HUDEP-2 (cell line): ENCODE measurements around the gene FGD4.

Experiments
- DNase-seq, 76 experiments: peaks; one replicate each; lab custom pipeline; 2025; ENCODE audit not compliant: unreplicated experiment in 76 of 76; lab: John Stamatoyannopoulos, UW

Gene FGD4

DNA sequence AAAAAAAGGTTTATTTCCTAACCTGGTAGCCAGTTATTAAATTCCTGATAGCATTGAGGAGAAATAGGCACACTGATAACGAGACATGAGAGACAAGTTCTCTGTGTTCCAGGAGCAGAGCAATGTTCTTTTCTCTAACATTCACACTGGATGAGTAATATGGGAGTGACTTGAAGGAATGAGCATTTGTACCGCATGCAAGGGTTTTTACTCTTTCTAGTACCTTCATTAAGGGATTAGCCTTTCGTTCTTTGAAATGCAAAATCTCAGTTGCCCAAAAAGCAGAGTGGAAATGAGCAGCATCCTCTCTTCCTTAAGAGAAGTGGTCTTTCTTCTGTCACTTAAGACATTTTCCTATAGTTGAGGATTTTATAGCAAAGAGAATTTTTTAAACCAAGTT, 54.7 kb downstream of the FGD4 start:
- DNase-seq = no peak

DNA sequence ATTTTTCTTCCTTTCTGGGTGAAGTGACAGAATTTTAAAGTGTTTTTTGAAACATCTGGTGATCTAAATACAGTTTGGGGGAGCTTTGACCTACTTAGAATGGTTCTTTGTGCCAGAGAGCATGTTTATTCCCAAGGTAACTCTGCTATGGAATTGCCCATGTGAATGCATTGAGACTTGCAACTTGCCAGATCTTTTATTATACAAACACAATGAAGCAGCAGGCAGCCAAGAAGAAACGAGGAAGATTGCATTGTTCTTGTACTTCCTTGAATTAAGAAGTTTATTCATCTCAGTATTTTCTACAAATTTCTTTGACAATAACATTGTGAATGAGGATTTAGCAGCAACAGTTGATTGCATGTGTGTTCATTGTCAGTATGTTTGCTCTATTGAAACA, 55.5 kb downstream of the FGD4 start:
- DNase-seq = no peak

DNA sequence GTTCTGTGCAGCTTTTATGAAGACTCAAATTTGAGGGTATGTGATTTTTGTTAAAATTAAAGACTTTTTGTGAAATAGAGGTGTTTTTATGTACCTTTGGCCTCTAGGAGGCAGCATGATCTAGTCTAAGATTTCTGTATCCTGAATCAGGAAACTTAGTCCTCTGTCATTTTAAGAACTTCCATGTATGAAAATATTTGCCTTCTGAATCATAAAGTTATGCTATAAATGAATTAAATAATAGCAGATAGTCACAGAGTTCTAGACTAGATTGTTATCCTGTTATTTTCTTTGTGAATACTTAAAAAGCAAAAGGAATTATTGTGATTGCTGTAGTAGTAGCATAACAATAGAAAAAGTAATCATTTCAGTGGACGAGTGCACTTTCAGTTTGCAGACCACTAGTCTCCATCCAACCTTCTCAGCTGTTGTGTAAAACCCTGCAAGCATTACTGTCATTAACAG, 56.3 kb downstream of the FGD4 start:
- DNase-seq = peak in 30 of 76 experiments; percentile 2 to 69 (median 32)

DNA sequence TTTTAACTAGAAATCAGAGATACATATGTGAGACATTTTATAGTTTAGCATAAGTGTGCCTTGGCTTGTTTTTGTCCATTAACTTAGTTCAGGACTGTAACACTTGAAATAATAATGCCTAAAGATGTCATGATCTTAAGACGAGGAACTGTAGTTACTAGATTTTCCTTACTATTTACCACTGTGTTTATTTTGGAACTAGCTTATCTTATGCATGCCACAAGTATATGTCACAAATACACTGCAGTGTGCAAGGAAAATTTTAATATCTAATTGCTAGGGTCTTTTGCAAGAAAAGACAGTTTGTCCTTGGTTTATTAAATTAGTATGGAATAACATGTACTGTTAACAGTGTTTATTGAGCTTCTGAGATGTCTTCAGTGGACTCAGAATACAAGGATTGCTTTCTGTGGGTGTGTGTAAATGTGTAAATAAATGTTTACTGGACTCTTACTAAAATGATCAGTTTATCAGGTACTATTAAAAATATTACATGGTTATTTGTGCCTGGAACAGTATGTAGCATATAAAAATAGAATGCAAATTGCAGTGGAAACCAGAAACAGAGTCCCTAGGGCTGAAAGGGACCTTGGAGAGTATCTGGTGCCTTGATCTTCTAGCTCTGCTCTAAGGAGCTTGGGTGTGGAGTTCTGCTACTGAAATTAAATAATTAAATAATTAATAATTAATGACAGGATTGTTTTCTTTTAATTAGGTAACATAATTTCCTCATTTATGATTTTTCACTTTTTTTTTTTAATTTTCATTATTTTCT, 58.1 kb downstream of the FGD4 start:
- no peak for DNase-seq

DNA sequence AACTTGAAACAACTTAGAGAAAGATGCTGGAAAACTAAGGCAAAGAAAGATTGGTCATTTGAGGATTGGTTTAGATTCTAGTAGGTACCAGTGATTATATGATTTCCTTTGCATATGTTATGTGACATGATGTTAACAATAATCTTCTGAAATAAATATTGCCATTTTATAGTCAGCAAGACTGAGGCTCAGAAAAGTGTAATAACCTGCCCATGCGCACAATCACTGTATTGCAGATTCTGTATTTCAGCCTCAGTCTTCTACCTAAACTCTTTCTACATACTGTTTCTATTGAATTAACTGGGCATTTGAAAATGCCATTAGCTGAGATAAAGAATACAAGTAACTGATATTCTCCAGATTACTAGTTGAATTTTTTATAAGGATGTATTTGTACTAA, 61.3 kb downstream of the FGD4 start:
- no peak for DNase-seq

DNA sequence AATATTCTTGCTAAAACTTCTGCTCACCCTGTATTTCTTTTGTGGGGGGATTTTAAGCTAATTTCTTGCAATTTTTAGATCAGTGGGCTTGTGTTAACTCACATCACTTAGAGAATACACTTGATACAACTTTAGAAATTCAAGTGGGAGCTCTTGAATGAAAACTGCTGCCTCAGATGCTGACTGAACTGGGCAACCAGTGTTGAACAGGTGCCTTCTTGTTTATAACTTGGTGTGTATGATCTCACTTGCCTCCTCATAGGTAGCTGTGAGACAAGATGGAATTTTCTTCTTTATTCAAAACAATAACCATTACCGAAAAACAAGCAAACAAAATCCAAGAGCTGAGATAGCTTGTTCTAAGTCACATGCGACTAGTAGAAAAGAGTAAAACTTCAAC, 63.5 kb downstream of the FGD4 start:
- no peak for DNase-seq

DNA sequence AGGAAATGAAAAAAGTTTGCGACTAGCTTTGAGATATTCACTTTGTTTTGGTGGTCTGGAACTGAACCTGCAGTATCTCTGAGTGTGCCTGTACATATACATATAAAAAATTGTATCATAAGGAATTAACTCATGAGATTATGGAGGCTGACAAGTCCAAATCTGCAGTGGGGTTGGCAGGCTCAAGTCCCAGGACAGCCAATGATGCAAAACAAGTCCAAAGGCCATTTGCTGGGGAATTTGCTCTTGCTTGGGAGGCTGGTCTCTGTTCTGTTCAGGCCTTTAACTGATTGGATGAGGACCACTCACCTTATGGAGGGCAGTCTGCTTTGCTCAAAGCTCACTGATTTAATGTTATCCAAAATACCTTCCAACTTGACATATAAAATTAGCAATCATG, 66.8 kb downstream of the FGD4 start:
- DNase-seq = no peak

DNA sequence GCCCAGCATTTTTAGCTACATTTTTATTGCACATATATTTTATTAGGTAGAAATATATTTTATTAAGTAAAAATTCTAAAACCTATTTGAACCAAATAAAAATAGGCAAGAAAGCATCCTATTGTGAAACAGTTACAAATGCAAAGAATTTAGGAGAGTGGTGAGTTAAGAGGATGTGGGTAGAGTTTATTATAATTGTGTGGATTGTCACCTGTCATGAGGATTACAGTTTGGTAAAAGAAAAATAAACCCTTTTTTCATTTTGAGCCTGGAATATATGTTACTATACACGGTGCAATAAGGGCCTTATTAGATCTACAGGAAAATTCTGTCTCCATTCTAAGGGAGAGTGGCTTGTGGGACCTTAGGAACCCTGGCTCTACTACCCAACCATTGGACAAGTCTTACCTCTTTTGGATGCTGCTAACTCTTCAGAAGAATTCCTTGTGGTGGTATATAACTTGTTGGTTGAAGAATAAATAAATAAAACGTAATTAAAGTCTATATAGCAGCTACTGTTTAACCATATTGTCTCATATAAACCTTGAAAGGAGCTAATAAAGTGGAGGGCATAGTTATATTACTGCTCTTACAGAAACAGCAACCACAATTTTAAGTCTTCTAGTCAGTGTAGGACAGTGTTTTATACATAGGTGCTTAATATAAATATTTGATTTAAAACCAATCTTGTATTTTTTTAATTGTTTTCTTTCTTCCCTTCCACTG, 67.8 kb downstream of the FGD4 start:
- no peak for DNase-seq

DNA sequence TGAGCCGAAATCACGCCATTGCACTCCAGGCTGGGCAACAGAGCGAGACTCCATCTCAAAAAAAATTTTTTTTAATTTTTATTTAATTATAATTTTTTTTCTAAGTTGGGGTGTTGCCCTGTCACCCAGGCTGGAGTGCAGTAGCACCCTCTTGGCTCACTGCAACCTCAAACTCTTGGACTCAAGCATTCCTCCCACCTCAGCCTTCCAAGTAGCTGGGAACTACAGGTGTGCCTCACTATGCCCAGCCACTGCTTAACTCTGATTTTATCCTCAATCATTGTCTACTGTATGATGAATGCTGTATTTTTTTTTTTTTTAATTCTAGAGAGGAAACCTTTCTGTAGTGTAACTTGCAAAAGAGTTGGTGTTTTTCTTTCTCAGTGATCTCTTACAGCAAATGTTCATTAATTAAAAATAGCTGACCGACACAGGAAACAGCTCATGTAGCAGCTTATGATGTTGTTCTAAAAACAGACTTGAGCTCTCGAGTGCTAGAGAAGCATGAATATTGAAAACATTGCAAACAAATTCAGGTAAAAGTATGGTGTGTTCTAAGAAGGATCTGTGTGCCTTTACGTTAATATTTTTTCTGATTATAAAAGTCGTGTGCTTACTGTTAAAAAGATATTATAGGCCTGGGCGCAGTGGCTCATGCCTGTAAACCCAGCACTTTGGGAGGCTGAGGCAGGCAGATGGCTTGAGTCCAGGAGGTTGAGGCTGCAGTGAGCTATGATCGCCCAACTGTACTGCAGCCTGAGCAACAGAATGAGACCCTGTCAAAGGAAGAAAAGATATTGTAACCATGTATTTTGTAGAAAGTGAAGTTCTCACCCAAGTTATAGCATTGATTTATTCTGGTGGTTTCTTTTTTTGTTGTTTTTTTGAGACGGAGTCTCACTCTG, 68.9 kb downstream of the FGD4 start:
- DNase-seq = no peak

DNA sequence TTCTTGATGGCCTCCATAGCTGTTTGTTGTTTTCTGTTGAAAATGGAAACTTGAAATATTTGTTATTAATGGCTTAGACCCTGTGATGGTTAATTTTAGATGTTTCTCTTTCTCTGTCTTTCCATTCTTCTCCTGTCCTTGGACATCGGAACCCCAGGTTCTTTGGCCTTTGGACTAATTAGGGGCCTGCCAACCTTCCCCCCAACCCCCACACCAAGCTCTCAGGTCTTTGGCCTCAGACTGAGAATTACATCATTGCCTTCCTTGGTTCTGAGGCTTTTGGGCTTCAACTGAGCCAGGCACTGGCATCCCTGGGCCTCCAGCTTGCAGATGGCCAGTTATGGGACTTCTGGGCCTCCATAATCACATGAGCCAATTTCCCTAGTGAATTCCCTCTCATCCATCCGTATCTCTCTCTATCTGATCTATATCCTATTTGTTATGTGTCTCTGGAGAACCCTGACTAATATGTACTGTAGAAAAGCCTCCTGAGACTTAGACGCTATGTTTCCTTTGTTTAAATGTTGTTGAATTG, 71.6 kb downstream of the FGD4 start:
- DNase-seq = no peak

DNA sequence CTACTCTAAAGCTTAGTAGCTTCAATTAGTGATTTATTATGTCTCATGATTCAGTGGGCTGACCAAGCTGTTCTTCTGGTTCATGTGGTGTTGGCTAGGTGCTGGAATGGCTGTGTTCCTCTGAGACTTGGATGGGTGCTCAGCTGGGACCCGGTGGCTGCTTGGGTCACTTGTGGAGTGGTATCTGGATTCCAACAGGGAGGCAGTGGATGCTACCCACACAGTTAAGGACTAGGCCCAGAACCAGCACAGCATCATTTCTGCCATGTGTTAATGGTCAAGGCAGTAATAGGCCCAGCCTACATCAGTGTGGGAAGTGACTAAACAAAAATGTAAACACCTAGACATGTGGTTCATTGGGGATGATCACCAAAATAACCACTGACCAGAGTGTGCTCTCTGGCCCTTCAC, 72.2 kb downstream of the FGD4 start:
- no peak for DNase-seq

DNA sequence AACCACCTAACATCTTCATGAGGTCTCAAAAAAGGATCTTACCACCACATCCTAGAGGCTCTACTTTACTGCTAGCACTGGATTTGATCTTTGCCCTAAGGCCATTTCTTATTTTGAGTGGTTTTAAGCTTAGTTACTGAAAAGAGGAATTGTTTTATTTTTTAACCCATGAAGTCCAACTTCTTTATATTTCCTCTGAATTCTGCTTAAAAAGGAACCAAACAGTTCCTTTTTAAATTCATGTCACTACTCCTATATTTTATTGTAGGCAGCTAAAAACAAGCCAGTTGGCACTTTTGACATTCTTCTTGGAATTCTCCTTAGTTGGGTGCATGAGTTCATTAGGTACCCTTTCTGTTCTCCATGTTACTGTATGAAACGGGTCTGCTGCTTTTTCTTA, 76.4 kb downstream of the FGD4 start:
- no peak for DNase-seq

DNA sequence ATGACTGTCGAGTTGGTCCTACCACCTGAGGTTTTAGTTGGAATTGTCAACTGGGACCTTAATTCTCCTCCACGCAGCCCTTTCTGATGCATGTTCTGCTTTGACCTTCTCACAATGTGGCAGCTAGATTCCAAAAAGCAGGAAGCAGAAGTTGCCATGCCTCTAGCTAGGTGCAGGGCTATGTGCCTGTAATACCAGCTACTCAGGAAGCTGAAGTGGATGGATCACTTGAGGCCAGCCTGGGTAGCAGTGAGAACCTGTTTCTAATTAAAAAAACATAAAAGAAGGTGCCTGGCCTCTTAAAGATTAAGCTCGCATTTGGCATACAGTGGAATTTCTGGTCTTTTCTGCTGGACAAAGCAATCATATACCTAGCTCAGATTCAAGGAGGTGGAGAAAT, 77.1 kb downstream of the FGD4 start:
- DNase-seq = no peak

DNA sequence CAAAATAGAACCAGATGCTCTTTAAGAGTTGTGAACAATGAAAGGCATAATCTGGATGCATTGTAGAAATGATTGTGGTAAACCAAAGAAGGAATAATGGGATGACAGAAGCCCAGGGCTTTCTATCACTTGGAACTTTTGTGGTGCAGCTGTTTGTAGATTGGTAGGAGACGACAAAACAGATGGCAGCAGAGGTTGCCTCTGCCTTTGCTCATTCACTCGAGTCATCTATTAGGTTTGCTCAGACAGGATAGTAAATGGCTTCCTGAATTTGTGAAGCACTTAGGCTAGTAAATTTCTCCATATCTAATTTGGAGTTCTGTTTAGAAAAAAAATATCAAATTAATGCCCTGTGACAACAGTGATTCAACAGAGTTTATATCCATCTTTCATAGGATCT, 78.4 kb downstream of the FGD4 start:
- no peak for DNase-seq

DNA sequence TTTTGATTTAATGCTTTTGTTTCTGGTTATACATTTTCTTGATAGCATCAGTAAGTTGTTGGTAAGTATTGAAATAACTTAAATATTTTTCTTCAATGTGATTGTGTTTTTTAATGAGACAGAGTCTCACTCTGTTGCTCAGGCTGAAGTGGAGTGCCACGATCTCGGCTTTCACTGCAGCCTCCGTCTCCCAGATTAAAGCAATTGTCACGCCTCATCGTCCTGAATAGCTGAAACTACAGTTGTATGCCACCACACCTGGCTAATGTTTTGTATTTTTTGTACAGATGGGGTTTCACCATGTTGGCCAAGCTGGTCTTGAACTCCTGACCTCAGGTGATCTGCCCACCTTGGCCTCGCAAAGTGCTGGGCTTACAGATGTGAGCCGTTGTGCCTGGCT, 78.8 kb downstream of the FGD4 start:
- no peak for DNase-seq

DNA sequence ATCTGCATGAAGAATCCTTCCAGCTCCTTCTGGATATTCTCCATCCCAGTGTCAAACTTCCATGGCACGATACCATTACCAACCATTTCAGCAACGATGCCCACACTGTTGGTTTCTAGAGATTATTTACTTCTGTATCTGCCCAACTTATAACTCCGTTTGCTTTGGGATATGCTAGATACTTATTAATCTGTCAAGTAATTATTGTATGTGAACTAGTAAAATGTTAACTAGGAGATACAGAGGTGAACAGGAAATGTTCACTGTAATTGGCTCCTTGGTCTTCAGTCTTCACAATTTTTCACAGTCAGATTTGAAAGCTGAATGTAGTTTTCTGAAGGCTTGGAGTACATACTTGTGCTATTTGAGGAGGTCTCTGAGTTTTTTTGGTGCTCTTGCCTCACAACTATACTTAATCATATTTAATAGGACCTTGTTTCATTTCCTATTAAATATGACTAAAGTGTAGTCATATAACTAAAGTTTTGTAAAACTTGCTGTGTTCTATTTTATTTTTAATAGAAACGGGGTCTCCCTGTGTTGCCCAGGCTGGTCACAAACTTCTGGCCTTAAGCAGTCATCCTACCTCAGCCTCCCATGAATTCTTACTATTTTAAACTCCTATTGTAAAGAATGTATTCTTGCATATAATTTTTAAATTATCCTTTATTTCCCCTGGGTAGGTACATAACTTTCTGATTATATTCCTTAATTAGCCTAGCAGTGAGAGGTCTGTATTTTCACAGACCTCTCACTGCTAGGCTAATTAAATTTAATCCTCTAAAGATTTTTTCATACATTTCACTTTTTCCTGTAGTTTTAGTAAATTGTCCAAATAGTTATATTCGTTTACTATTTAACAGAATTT, 79.7 kb downstream of the FGD4 start:
- no peak for DNase-seq

DNA sequence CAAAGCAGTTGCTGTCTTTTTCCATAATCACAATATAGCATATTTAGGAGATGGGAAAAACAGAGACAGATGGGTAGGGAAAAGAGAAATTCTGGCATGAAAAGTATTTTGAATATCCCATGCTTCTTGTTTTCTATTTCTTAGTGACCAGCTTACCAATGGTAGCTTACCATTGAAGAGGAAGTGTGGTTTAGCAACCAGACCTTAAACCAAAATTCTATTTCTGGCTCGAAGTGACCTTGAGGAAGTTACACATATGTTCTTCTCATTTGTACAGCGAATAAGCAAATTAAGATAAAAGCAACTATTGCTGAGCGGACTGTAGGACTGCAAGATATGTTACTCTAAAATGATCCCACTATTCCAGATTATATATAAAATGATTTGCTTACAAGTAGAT, 82.9 kb downstream of the FGD4 start:
- no peak for DNase-seq

DNA sequence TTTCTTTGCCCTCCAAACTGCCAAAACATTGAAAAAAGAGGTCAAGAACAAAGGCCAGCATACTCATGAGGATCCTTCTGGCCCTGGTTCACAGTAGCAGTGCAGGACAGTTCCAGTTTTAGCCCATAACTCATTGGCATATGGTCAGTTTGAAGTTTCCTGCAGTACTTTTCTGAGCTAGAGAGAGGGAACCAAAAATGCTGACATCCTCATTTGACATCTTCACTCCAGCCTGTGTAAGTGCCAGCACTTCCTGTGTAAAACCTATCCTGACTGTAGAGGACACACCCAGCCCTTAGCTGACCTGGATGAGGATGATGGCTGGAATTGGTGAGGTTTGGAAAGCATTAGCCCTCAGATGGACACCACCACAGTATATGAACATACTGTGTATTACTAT, 84.1 kb downstream of the FGD4 start:
- DNase-seq = no peak

DNA sequence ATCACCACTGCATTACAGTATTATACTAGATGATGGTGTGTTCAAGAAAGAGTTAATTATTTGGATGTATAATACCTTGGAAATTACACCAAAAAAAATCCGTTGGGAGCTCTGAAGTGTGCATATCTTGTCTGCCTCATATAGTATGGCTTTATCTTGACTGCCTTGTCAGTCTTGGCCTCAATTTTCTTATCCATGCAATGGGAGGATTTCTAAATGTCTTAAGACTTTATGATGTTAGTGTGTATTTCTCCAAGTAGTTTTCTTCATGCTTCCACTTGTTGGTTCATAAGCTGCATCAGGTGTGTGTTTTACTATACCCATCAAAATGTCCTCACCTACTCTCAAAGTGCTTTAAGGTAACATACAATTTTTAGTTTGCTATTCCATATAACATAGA, 84.6 kb downstream of the FGD4 start:
- no peak for DNase-seq

DNA sequence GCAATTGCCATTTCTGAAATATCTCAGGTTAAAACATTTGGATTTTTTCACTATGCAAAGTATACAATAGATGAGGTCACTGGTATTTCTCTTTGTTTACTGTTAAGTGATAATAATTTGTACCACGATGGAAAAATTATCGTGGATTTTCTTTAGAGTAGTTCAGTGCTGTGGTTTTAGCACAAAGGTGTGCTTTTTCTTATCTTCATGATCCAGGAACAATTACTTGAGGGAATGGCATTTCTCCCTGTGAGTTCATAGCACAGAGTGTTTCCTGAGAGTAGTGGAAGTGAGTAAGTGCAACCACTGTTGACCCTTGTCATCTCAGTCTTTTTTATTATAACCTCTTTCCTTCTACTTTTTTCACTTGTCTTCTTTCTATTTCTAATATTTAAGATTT, 86.8 kb downstream of the FGD4 start:
- no peak for DNase-seq
